ENCODE data around the gene CTIF. TPM values are rescaled to one million over a fixed set of nuclear protein-coding genes. Genes with fewer than 3 reads are reported as not detected.
A peak's percentile ranks its signal among the peaks of the same experiment; 100 is the strongest.

Gene CTIF
- total RNA-seq, 1 experiment from 2014 or later = 19.8 TPM

GRCh38 chr18:48828691-48829442 is 290.0 kb downstream of the CTIF start:
- no peak for DNase-seq (ENCODE audit: low read depth)

DNA sequence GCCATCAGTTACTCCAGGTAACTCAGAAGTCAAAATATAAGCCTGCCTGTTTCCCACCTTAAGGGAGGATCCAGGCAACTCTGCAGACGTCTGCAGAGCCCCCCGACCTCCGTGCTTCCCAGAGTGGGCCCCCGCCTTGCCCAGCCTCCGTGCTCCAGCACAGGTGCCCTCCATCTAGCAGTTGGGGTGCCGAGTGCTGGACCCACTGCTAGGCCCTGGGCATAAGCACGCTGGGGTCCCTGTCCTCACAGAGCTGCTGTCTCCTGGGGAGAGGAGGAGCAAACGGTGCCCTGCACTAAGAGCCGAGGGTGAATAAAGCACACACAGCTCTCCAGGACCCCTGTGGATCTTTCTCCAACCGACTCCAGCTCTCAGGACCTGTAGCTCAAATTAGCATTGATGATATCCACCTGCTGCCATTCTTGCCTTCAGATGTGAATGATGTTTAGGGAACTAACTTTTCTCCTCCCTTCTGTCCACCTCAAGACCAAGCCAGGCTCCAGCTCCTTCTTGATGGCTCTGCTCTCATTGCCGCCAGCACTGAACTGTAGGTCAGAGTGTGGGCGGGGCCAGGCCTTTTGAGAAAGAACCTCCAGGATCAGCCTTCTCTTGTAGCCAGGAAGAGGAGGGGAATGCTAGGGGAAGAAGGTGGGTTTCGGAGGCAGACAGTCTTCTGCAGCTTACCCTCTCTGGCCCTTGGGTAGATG is 290.8 kb downstream of the CTIF start:
- no peak for DNase-seq (ENCODE audit: low read depth)

GRCh38 chr18:48831113-48831759 is 292.4 kb downstream of the CTIF start:
- DNase-seq (ENCODE audit: low read depth) = no peak

- no peak for DNase-seq (ENCODE audit: low read depth)
Observed at GRCh38 chr18:48831802-48832201, 293.0 kb downstream of the CTIF start.

- DNase-seq (ENCODE audit: low read depth) = peak; percentile 99
Observed at GRCh38 chr18:48832938-48833700, 294.3 kb downstream of the CTIF start.

DNA sequence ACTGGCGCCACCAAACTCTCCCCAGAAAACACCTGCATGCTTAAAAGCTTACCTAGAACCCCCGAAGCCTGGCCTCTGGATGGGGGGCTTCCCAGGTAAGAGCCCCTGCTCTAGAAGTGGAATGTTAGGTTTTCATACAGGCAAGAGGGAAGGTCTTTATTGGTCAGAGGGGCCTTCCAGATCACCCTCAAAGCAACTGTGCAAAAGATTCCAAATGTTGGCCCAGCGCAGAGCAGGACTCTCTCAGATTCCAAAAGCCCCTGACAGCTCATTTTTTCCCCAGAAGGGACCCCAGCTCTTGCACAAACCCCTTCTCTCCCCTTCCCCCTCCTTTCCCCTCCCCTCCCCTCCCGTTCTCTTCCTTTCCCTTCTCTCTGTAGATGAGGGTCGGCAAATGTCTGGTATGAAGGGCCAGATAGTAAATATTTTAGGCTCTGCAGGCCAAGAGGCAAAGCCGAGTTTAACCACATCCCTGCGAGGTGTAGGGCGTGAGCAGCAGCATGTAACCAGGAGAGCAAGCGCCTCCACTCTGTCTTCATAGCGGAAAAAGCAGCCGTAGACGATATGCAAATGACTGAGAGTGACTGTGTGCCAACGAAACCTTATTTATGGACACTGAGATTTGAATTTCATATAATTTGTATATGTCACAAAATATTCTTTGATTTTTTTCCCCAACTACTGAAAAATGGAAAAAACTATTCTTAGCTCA is 295.0 kb downstream of the CTIF start:
- DNase-seq (ENCODE audit: low read depth) = peak; percentile 56

DNA sequence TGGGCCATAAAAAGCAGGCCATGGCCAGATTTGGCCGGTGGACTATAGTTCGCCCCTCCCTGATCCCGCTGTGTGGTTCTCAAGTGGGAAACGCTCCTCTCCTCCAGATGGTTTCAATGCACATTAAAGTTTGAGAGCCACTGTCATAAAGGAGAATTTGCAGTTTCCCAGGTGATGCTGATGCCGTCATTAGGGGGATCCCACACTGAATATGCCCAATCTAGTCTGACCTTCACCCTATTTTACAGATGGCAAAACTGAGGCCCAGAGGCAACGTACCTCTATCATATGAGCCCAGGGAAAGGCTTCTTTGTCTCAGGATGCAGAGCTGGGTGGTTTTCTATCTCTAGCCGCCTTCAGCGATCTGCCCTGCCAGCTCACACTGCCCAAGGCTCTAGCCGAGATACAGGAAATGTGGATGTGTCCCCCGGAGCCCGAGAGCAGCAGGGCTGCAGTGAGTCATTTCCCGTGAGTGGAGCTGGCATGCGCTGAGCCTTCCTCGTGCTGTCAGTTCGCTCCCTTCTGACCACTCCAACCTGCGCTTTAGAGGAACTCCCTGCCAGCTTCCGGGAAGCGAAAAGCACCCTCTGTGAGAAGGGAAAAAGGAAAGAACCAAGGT is 295.7 kb downstream of the CTIF start:
- DNase-seq (ENCODE audit: low read depth) = peak; percentile 99

- no peak for DNase-seq (ENCODE audit: low read depth)
Observed at GRCh38 chr18:48835119-48835518, 296.3 kb downstream of the CTIF start.

DNA sequence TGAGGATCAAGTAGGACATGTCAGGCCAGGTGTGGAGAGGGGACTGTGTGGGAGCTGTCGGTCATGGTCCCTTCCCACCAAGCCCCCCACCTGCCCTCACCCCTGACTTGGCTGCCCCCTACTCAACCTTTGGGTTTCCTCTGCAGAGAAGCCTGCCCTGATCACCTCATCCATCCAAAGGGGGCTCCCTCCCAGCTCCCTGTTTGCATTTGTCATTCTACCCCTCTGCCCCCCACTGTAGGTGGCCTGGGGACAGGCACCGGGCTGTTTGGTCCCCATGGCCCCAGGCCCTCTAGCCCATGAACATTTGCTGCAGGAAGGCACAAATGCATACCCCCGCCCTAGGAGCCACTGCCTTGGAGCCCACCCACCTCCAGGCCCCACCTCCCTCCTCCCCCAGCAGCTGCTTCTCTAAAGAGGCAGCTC is 296.9 kb downstream of the CTIF start:
- DNase-seq (ENCODE audit: low read depth) = no peak

DNA sequence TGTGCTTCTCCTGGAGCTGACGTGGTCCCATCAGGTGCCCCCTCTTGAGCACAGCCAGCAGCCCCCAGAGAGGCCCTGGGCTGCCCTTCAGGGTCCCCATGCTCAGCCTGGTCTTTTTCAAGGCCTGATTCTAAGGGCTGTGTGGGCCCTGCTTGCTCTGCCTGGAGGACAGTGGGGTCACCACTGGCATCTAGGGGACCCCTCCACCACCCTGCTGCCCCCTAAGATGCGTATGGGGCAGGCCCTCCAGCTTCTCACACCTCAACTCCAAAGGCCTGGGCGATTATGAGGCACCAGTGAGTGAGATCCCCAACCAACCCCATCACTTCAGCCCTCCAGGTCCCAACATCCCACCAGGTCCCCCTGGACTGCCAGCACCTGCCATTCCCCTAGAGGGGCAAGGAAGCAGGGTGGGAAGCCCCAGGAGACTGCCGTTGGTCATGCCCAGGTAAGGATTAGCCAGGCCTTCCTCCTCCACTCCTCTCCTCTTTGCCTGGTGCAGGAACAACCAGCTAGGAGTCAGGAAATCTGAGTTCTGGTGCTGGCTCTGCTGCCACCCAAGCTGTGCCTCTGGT is 297.5 kb downstream of the CTIF start:
- no peak for DNase-seq (ENCODE audit: low read depth)

DNA sequence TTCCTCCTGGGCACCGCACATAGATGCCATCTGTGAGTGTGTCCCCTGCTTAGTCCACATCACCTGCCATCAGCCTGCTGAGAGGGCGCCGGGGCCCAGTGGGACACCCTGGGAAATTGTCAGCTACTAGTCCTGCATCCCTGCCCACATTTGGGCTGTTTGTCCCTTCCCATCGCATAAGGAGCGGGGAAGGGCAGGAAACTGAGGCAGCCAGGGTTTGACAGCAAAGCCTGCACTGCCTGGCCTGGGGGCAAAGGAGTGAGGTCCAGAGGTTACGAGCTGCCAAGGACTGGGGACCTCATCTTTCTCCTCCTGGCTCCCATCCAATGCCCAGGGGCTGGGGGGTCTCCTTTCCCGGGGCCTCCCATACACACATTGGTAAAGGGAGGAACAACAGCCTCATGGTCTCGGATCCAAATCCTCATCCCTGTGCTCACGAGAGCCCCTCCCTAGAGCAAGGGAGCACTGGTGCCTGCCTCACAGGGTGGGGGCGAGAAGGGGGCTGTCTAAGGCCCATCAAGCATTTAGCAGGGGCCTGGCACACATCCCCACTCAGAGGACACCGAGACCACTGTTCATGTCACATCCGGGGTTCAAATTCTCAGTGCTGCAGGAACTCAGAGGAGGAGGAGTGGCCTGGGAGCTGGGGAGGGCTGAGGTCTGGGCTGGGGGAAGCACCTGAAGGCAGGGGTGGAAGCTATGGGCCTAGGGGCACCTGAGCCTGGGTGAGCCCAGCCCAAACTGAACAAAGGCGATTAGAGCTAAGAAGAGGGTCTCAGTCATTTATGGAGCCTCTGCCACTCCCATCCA is 298.2 kb downstream of the CTIF start:
- DNase-seq (ENCODE audit: low read depth) = no peak

DNA sequence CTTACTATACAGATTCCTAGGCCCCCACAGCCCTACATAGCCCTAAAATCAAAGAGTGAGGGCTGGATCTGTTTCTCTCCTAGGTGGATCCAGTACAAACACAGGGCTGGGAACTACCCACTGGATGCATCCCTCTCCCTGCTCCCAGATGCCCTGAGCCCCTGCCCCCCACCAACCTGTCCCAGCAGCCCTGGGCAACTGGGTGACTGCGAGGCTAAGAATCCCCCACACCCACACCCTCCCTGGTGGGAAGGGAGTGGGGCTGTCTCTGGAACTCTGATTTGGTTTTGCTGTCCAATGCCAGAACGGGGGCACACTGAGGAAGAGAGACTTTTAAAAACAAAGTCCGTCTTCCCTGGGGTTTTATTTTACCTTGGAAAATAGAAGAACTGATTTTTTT is 298.8 kb downstream of the CTIF start:
- no peak for DNase-seq (ENCODE audit: low read depth)

GRCh38 chr18:48838166-48838775 is 299.4 kb downstream of the CTIF start:
- no peak for DNase-seq (ENCODE audit: low read depth)

DNA sequence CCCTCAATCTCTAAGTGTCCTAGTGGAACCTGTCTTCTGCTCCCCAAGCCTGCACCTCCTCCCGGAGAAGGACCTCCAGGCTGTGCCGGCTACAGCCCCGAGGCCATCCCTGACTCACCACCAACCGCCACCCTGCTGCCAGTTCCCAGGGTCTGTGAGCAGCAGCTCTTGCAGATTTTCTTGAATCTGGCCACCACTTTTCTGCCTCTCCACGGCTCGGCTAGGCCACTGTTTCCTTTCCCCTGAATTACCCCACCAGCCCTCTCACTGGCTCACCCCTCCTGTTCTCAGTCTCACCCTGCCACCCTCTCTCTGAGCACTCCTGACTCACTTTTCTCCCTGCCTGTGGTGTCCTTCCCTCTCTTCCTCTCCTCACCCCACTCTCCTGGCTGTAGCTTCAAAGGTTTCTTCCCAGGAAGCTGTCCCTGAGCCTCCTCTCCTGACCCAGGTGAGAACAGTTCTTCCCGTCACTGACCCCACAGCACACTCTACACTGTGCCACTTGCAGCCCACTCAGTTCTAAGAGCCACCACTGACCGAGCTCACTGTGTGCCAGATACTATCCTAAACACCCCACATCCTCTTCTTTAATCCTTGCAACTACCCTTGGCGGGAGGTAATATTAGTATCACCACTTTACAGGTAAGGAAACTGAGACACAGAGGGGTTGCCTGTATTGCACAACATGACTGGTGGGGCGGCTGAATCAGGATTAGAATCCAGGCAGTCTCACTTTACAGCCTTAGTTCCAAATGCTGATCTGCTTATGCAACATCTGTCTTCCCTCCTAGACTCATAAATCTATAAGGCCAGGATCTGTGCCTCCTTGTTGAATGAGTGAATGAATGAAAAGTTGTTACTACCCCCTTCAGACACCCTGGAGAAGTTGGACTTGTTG is 300.3 kb downstream of the CTIF start:
- DNase-seq (ENCODE audit: low read depth) = peak; percentile 94

- DNase-seq (ENCODE audit: low read depth) = no peak
Observed at GRCh38 chr18:48839819-48840490, 301.1 kb downstream of the CTIF start.

DNA sequence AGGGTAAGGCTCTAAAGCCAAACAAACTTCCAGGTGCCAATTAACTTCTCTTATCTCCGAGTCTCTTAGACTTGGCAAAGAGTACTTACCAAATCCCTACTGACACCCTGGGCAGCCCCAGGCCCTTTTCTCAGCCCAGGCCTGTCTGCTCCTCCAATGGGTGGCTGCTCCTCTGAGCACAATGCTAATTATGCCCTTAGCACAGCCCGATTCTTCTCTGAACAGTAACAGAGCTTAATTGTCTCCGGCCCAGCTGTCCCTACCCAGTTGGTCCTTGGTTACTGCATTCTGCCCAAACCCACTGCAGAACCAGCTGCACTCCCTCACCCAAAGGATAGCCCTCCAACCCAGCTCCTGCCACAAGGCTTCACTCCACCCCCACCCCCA is 301.7 kb downstream of the CTIF start:
- DNase-seq (ENCODE audit: low read depth) = no peak
